CD14-positive monocyte (primary cell): ENCODE data around the gene ATF7IP2. TPM values are rescaled to one million over a fixed set of nuclear protein-coding genes. Genes with fewer than 3 reads are reported as not detected.

Source experiments
- DNase-seq, 3 donors: peaks; one replicate each; pipeline ENCODE4 v3.0.0-alpha.2; 2011 to 2022
- H2AFZ ChIP-seq: 2 replicates; pipeline ENCODE4 v1.6.0; 2012; ENCODE audit warnings: mild to moderate bottlenecking, low read depth, low read length, inconsistent platforms; ENCODE audit not compliant: insufficient read depth, poor library complexity, severe bottlenecking
- H3K27ac ChIP-seq, 2 donors: 1 replicate in 1 of 2; 2 replicates in 1 of 2; pipeline ENCODE4 v1.5.1; 2012 to 2013; ENCODE audit warnings: low read length in 2 of 2, control low read depth in 1 of 2, inconsistent platforms in 1 of 2, low read depth in 1 of 2, mild to moderate bottlenecking in 1 of 2
- H3K27me3 ChIP-seq, 2 donors: one replicate each; pipeline versions ENCODE4 v1.6.0 to v1.6.1; 2011 to 2013; ENCODE audit warnings: low read length in 2 of 2; ENCODE audit not compliant: control insufficient read depth in 2 of 2, insufficient read depth in 2 of 2
- H3K36me3 ChIP-seq, 2 donors: replicated peaks in 1 of 2; 1 replicate in 1 of 2; 2 replicates in 1 of 2; pipeline versions ENCODE4 v1.5.1 to v1.6.1; 2012 to 2013; ENCODE audit warnings: low read length in 2 of 2, control low read depth in 1 of 2, inconsistent platforms in 1 of 2, mild to moderate bottlenecking in 1 of 2; ENCODE audit not compliant: insufficient read depth in 2 of 2, control insufficient read depth in 1 of 2
- H3K4me1 ChIP-seq, 2 donors: 1 replicate in 1 of 2; 2 replicates in 1 of 2; pipeline versions ENCODE4 v1.5.1 to v1.6.1; 2012 to 2013; ENCODE audit warnings: low read length in 2 of 2, control low read depth in 1 of 2, inconsistent platforms in 1 of 2, mild to moderate bottlenecking in 1 of 2, moderate library complexity in 1 of 2; ENCODE audit not compliant: insufficient read depth in 2 of 2, control insufficient read depth in 1 of 2
- H3K4me2 ChIP-seq: replicated peaks from 2 replicates; pipeline ENCODE3; 2012; ENCODE audit warnings: low read length, moderate library complexity, mild to moderate bottlenecking; ENCODE audit not compliant: poor library complexity, severe bottlenecking; ENCODE audit errors: extremely low read depth
- H3K4me3 ChIP-seq, 3 experiments: fragments of 200-600 bp in 1 of 3; sonication (generic) in 1 of 3; replicated peaks in 1 of 3; 1 replicate in 2 of 3; 2 replicates in 1 of 3; pipeline ENCODE4 v1.5.1; 2011 to 2013; ENCODE audit warnings: low read length in 3 of 3, mild to moderate bottlenecking in 3 of 3, control low read depth in 2 of 3, low read depth in 2 of 3, inconsistent platforms in 1 of 3, moderate library complexity in 1 of 3
- H3K79me2 ChIP-seq: 2 replicates; pipeline ENCODE4 v1.6.0; 2012; ENCODE audit warnings: mild to moderate bottlenecking, control low read depth, inconsistent platforms, low read length, moderate library complexity; ENCODE audit not compliant: insufficient read depth
- H3K9ac ChIP-seq: 2 replicates; pipeline ENCODE4 v1.6.0; 2017; ENCODE audit warnings: low read length, mild to moderate bottlenecking; ENCODE audit not compliant: insufficient read depth, poor library complexity, severe bottlenecking
- H3K9me3 ChIP-seq, 2 donors: replicated peaks in 1 of 2; 1 replicate in 1 of 2; 2 replicates in 1 of 2; pipeline versions ENCODE4 v1.5.1 to v1.6.1; 2012 to 2013; ENCODE audit warnings: low read length in 2 of 2, control low read depth in 1 of 2; ENCODE audit not compliant: control insufficient read depth in 1 of 2, insufficient read depth in 1 of 2
- H4K20me1 ChIP-seq: 2 replicates; pipeline ENCODE4 v1.6.0; 2012; ENCODE audit warnings: mild to moderate bottlenecking, low read length, control low read depth, moderate library complexity; ENCODE audit not compliant: insufficient read depth
- H3K27ac Mint-ChIP-seq, 7 donors: one replicate each; pipeline ENCODE4 v1.8.0; 2020; ENCODE audit warnings: mild to moderate bottlenecking in 7 of 7, mixed read lengths in 7 of 7, moderate library complexity in 6 of 7, inconsistent platforms in 2 of 7
- H3K27me3 Mint-ChIP-seq, 3 donors: one replicate each; pipeline ENCODE4 v1.8.0; 2021 to 2022; ENCODE audit warnings: low read depth in 3 of 3, mild to moderate bottlenecking in 3 of 3, mixed read lengths in 3 of 3, moderate library complexity in 3 of 3, inconsistent platforms in 1 of 3
- H3K36me3 Mint-ChIP-seq, 2 donors: one replicate each; pipeline ENCODE4 v1.8.0; 2020; ENCODE audit warnings: mixed read lengths in 2 of 2, inconsistent platforms in 1 of 2, mild to moderate bottlenecking in 1 of 2
- H3K4me1 Mint-ChIP-seq: one replicate; pipeline ENCODE4 v1.8.0; 2020; ENCODE audit warnings: mild to moderate bottlenecking, mixed read lengths
- H3K4me3 Mint-ChIP-seq, 2 donors: one replicate each; pipeline ENCODE4 v1.8.0; 2020; ENCODE audit warnings: mild to moderate bottlenecking in 2 of 2, mixed read lengths in 2 of 2, moderate library complexity in 1 of 2
- H3K9me3 Mint-ChIP-seq, 7 donors: one replicate each; pipeline ENCODE4 v1.8.0; 2020 to 2022; ENCODE audit warnings: mixed read lengths in 7 of 7, mild to moderate bottlenecking in 6 of 7, moderate library complexity in 6 of 7, inconsistent platforms in 2 of 7
- WGBS: methylation state at CpG from one replicate; pipeline ENCODE4 v1.1.5; 2013; ENCODE audit warnings: missing lambda C conversion rate; ENCODE audit not compliant: insufficient coverage; 5-methylcytosine and 5-hydroxymethylcytosine counted together
- intact Hi-C, 2 donors: fragments of 100-400 bp; cut with micrococcal nuclease; formaldehyde crosslinking; loops; one replicate each; pipeline versions ENCODE4 v1.15.0 to v1.15.1; 2023
- polyA plus RNA-seq, 3 donors: library from polyadenylated mRNA; depleted of rRNA in 1 of 3; unstranded in 2 of 3; stranded (reverse) in 1 of 3; fragments of 300-500 nt in 2 of 3; fragments of >200 nt in 1 of 3; fragmentation: Illumina TruSeq in 2 of 3; gene quantifications; 1 replicate in 2 of 3; 2 replicates in 1 of 3; pipeline ENCODE4 v1.2.3, GENCODE V29; 2012 to 2021
- TF ChIP-seq, protein P1 (sequence below): fragments of 200-600 bp; IDR thresholded peaks from one replicate; pipeline ENCODE4 v1.8.0; 2022; ENCODE audit warnings: antibody characterized with exemption, mild to moderate bottlenecking

Gene ATF7IP2
- polyA plus RNA-seq, 3 donors: 8.7 to 36.4 (median 11.9) TPM

DNA sequence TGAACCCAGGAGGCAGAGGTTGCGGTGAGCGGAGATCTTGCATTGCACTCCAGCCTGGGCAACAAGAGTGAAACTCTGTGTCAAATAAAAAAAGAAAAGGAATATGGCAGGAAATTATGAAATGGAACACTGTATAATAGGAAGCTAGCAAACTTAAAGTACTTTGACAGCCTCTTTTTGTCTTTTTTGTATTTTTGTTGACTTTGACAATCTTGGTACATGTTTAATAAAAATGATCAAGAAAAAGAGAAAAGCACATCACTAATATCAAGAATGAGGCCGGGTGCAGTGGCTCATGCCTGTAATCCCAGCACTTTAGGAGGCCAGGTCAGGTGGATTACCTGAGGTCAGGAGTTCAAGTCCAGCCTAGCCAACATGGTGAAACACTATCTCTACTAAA, 5.5 kb downstream of the ATF7IP2 start:
- H3K4me1 Mint-ChIP-seq: peaks cover 14% of the 10 kb centered on the region
- Histone ChIP-seq H3K4me2 (no peak overlapping the region), H2AFZ (no peak overlapping the region), H3K9me3 (peaks cover 0 to 15% of the 10 kb centered on the region in 2 donors), H3K79me2 (peaks cover 17% of the 10 kb centered on the region), H3K4me1 (peaks cover 10% of the 10 kb centered on the region in 2 donors), H3K36me3 (no peaks in the 10 kb centered on the region), H3K4me3 (no peak overlapping the region), H3K9ac (no peak overlapping the region), H4K20me1 (no peaks in the 10 kb centered on the region), H3K27me3 (no peaks in the 10 kb centered on the region), H3K27ac (no peak overlapping the region)
- H3K4me3 Mint-ChIP-seq: no peak overlapping the region
- H3K9me3 Mint-ChIP-seq: peaks cover 0 to 19% (median 7%) of the 10 kb centered on the region in 7 donors
- H3K27me3 Mint-ChIP-seq: no peaks in the 10 kb centered on the region
- no peak overlapping the region for H3K27ac Mint-ChIP-seq
- intact Hi-C loops: loop anchor here in 1 of 2 donors (10.0 kb wide), 1 partner anchor 57 kb away; no protein-coding TSS in a partner anchor
- peaks cover 6 to 16% of the 10 kb centered on the region in 2 donors for H3K36me3 Mint-ChIP-seq
- no peak for DNase-seq
- TF ChIP-seq, protein P1, sequence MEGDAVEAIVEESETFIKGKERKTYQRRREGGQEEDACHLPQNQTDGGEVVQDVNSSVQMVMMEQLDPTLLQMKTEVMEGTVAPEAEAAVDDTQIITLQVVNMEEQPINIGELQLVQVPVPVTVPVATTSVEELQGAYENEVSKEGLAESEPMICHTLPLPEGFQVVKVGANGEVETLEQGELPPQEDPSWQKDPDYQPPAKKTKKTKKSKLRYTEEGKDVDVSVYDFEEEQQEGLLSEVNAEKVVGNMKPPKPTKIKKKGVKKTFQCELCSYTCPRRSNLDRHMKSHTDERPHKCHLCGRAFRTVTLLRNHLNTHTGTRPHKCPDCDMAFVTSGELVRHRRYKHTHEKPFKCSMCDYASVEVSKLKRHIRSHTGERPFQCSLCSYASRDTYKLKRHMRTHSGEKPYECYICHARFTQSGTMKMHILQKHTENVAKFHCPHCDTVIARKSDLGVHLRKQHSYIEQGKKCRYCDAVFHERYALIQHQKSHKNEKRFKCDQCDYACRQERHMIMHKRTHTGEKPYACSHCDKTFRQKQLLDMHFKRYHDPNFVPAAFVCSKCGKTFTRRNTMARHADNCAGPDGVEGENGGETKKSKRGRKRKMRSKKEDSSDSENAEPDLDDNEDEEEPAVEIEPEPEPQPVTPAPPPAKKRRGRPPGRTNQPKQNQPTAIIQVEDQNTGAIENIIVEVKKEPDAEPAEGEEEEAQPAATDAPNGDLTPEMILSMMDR: no peak
- 94% methylated on average over 2 of the region's 3 CpGs for WGBS

DNA sequence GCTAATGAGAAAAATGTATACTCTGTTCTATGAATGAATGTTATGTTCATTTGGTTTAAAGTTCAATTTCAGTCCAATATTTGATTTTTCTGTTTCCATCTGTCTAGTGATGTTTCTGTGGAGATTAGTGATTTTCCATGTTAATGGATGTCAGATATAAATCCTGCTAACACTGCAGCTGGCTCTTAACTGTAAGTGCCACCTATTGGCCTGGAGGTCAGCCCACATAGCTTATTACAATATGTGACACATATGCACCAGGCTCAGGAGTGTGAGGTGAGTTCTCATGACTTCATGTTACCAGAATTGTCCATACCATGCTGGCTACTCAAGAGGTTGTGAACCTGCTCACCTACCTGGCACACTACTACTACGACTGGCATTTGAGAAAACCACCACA, 17.1 kb downstream of the ATF7IP2 start:
- no CpG with 5 or more reads among the region's 1 CpG for WGBS
- no peak for DNase-seq
- no peak overlapping the region for H2AFZ ChIP-seq
- intact Hi-C loops: no loop called here
- peaks cover 0 to 27% of the 10 kb centered on the region in 2 donors for H3K36me3 ChIP-seq
- no peak overlapping the region for H3K27ac ChIP-seq
- H3K27ac Mint-ChIP-seq: no peak overlapping the region
- H3K36me3 Mint-ChIP-seq: peaks cover 20 to 39% of the 10 kb centered on the region in 2 donors
- no peak overlapping the region for H3K4me2 ChIP-seq
- peaks cover 6% of the 10 kb centered on the region for H3K79me2 ChIP-seq
- H4K20me1 ChIP-seq: no peaks in the 10 kb centered on the region
- no peaks in the 10 kb centered on the region for H3K4me1 ChIP-seq
- no peaks in the 10 kb centered on the region for H3K27me3 ChIP-seq
- H3K4me1 Mint-ChIP-seq: no peaks in the 10 kb centered on the region
- no peak overlapping the region for H3K9ac ChIP-seq
- H3K4me3 ChIP-seq: no peak overlapping the region
- H3K4me3 Mint-ChIP-seq: no peak overlapping the region
- peaks cover 46 to 68% of the 10 kb centered on the region in 2 donors for H3K9me3 ChIP-seq
- H3K9me3 Mint-ChIP-seq: peaks cover 34 to 67% (median 57%) of the 10 kb centered on the region in 7 donors
- TF ChIP-seq, protein P1: no peak
- peaks cover 0 to 2% (median 0%) of the 10 kb centered on the region in 3 donors for H3K27me3 Mint-ChIP-seq
